WI38 (cell line): ENCODE measurements around the gene PITPNM2.

Experiments used
- H3K4me3 ChIP-seq: 2 replicates; pipeline ENCODE4 v1.5.1; 2011; ENCODE audit warnings: low read depth, mild to moderate bottlenecking, control low read depth, low read length
- TF ChIP-seq, protein P1 (sequence below): IDR thresholded peaks from 2 replicates; pipeline ENCODE4 v1.5.1; 2012; ENCODE audit warnings: low read depth, mild to moderate bottlenecking, control low read depth, low read length

Gene PITPNM2

GRCh38 chr12:123131291-123131832, 19.5 kb downstream of the PITPNM2 start:
- TF ChIP-seq, protein P1, sequence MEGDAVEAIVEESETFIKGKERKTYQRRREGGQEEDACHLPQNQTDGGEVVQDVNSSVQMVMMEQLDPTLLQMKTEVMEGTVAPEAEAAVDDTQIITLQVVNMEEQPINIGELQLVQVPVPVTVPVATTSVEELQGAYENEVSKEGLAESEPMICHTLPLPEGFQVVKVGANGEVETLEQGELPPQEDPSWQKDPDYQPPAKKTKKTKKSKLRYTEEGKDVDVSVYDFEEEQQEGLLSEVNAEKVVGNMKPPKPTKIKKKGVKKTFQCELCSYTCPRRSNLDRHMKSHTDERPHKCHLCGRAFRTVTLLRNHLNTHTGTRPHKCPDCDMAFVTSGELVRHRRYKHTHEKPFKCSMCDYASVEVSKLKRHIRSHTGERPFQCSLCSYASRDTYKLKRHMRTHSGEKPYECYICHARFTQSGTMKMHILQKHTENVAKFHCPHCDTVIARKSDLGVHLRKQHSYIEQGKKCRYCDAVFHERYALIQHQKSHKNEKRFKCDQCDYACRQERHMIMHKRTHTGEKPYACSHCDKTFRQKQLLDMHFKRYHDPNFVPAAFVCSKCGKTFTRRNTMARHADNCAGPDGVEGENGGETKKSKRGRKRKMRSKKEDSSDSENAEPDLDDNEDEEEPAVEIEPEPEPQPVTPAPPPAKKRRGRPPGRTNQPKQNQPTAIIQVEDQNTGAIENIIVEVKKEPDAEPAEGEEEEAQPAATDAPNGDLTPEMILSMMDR, result no peak
- H3K4me3 ChIP-seq, result no peak overlapping the region

- TF ChIP-seq, protein P1, result no peak
These were observed 21.3 kb downstream of the PITPNM2 start for GRCh38 chr12:123129621-123130020.

DNA sequence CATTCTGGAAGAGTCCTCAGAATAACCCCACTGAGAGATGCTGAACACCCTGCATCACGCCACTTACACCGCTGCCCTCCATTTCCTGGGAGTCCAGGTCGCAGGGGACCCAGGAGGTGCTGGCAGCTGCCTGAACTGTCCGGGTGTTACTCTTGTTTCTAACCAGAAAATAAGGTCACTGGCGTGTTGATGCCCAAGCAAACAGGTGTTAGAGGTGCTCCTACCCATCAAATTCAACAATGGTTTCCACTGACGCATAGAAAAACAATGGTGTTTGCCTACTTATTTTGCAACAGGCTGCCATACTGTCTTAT, 23.8 kb downstream of the PITPNM2 start:
- TF ChIP-seq, protein P1, result no peak

More at GRCh38 chr12:123129621-123130020, 21.3 kb downstream of the PITPNM2 start:
- H3K4me3 ChIP-seq, result no peak overlapping the region

DNA sequence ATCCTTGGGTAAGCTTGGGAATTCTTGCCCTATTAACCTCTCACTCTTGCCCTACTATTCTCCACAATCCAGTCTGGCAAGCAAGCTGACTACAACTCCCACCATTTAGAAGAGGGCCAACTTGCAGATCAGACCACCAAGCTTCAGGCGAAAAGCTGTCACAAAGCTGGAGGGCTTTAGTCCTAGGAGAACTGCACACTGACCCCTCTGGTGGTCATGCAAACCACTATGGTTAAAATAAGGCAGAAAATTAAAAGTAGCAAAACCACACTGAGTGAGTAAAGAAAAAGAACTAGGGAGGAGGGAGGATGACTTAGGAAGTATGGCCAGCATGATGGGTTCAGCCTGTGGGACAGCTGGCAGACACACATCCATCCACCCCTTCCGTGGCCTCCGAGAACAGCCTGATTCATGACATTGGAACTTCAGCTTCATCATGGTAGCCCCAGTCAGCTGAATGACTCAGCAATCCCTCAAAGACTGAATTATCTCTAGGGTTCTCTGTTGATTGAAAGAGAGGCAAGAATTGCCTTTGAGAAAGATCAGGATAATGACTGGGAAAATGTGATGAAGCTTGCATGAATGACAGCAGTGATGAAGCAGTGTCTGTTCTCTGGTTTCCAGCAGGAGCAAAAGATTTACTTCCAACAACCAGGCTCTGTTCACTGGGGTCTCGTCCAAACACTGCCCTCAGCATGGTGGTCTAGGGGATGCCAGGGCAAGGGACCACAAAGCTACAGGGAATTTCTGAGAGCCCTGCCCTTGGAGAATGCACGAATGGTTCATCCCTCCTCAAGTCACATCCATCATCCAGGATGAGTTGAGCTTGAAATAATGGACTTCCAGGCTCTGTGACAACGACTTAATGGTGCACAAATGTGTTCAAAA, 24.4 kb downstream of the PITPNM2 start:
- TF ChIP-seq, protein P1, result peak; percentile 56
- no peak overlapping the region for H3K4me3 ChIP-seq

More for the DNA sequence above, 23.8 kb downstream of the PITPNM2 start:
- H3K4me3 ChIP-seq, result no peak overlapping the region

DNA sequence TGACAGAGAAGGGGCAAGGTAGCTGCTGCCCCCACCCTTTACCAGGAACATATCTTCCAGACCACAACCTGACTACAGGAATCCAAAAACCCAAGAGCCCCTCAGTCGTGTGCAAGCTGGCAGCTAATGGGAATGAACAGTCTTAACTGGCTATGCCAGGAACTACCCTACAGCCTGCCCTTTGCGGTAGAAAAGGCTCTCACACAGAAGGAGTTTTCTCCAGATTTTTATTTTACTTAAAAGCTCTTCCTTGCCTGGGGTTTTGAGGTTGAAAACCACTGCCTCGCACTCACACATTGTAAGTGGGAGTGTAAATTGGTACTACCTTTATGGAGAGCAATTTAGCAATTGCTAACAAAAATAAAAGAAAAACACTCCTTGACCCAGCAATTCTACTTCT, 28.3 kb downstream of the PITPNM2 start:
- no peak overlapping the region for H3K4me3 ChIP-seq
- TF ChIP-seq, protein P1, result no peak

DNA sequence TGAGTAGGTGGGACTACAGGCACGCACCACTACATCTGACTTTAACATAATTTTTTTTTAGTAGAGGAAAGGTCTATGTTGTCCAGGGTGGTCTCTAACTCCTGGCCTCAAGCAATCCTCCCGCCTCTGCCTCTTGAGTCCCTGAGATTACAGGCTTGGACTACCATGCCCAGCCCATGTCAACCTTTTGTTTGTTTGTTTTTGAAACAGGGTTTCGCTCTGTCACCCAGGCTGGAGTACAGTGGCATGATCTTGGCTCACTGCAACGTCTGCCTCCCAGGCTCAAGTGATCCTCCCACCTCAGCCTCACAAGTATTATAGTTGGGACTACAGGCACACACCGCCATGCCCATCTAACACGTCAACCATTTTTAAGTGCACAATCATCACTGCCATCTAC, 29.2 kb downstream of the PITPNM2 start:
- TF ChIP-seq, protein P1, result no peak
- no peak overlapping the region for H3K4me3 ChIP-seq

GRCh38 chr12:123120452-123121166, 30.3 kb downstream of the PITPNM2 start:
- TF ChIP-seq, protein P1, result no peak
- H3K4me3 ChIP-seq, result no peak overlapping the region
